HG03442 (cell line): ENCODE results near the gene SFTPA2.
"Not testable (repeated sequence)": the region's sequence is repeated elsewhere in the genome, so short reads cannot be mapped to it uniquely, and the experiment has no call there.

Experiments used
- ATAC-seq: cut with Tn5 transposase; IDR thresholded peaks from one replicate; pipeline ENCODE4 v1.9.1; 2021; ENCODE audit warnings: mild to moderate bottlenecking, moderate library complexity; ENCODE audit not compliant: unreplicated experiment

Gene SFTPA2

GRCh38 chr10:79560160-79560709 is at the start of gene SFTPA2:
TSS of gene SFTPA2 (minus strand) at chr10:79560407. CDS start at chr10:79559483, 924 bp downstream.
- no peak for ATAC-seq

GRCh38 chr10:79608505-79609375 is 48.5 kb upstream of the SFTPA2 start:
- no peak for ATAC-seq

GRCh38 chr10:79605308-79605707 is 45.1 kb upstream of the SFTPA2 start:
- no peak for ATAC-seq

DNA sequence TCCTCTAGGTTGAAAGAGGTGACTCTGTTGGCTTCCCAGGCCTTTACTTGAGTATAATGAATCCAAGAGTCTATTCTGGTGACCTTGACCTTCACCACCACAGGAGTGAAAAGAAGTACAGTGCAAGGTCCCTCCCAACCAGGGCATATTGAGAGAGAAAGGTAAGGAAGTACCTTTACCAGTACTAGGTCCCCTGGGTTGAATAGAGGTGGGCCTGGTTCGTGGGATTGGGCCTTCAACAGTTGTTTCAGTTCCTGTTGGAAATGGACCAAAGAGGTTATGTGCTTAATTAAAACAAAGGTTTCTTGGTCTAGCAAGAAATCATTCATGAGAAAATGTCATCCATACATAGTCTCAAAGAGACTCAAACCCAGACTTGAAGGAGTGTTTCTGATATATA is 44.1 kb upstream of the SFTPA2 start:
- no peak for ATAC-seq

- no peak for ATAC-seq
Observed at GRCh38 chr10:79602953-79603352, 42.7 kb upstream of the SFTPA2 start.

GRCh38 chr10:79601939-79602338 is 41.7 kb upstream of the SFTPA2 start:
- no peak for ATAC-seq

DNA sequence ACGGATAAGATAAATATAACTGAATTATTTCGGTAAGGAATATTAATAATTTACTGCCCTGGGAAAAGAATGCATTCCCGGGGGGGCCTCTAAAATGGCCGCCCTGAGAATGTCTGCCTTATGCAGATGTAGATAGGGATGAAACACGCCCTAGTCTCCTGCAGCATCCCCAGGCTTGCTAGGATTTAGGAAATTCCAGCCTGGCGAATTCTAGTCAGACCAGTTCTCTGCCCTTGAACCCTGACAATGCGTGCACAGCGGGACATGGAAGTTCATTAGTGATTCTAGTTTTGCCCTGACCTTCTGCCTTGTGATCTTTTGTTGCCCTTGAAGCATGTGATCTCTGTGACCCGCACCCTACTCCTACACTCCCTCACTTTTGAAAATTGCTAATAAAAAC is 39.4 kb upstream of the SFTPA2 start:
- ATAC-seq: not testable (repeated sequence)

- no peak for ATAC-seq
Observed at GRCh38 chr10:79595510-79595909, 35.3 kb upstream of the SFTPA2 start.

GRCh38 chr10:79594565-79594964 is 34.4 kb upstream of the SFTPA2 start:
- not testable (repeated sequence) for ATAC-seq

GRCh38 chr10:79593377-79593776 is 33.2 kb upstream of the SFTPA2 start:
- ATAC-seq: no peak

DNA sequence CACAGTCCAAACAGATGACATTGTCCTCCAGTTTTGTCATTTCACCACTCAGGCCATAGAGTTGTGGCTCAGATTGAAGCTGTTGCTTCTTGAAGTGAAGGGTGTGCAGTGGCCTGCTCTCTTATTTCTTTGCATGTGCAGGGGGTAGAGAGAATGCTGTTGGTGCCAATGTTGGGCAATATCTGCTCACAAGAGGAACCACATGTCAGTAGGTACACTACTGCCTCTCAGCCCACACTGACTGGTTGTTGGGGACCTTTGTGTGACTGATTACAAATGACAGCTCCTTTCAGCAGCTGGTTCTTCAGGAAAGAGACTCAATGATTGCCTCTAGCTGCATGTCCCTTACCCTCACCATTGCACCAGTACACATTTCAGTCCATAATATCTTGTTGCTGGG is 28.6 kb upstream of the SFTPA2 start:
- no peak for ATAC-seq

DNA sequence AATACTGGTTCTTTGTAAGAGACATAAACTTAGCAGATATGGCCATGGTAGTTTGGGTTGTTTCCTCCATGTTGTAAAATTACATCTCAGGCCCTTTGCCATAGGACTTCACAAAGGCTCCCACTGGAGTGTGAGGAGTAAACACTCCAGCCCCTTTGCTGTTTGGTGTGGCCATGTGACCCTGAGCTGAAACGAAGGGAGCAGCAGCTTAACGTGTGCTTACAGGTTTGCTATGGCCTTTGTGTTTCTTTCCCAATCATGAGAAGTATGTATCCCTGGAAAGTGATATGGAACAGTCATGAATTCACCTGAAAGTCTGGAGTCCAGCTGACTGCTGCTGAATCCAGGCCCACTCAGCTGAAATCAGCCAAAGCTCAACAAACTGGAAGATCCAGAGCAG is 26.7 kb upstream of the SFTPA2 start:
- ATAC-seq: no peak

GRCh38 chr10:79585870-79586527 is 25.8 kb upstream of the SFTPA2 start:
- no peak for ATAC-seq

- no peak for ATAC-seq
Observed at GRCh38 chr10:79583488-79584024, 23.3 kb upstream of the SFTPA2 start.

DNA sequence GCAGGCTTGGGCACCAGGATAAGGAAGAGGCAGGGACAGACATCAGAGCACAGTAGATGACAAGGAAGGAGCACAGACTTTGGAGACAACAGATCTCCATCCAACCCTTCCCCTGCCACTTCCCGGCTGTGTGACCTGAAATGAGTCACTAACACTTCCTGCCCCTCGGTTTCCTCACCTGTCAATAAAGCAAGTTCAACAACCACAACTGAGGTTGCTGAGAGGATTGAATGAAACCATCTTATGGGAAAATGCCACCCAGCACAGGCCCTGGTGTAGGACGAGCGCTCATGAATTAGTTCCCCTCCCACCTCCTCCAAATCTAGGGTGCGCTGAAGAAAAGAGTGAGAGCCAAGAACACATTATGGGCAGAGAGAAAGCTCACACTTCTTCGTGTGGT is 22.7 kb upstream of the SFTPA2 start:
- ATAC-seq: not testable (repeated sequence)

GRCh38 chr10:79582096-79582495 is 21.9 kb upstream of the SFTPA2 start:
- ATAC-seq: no peak

DNA sequence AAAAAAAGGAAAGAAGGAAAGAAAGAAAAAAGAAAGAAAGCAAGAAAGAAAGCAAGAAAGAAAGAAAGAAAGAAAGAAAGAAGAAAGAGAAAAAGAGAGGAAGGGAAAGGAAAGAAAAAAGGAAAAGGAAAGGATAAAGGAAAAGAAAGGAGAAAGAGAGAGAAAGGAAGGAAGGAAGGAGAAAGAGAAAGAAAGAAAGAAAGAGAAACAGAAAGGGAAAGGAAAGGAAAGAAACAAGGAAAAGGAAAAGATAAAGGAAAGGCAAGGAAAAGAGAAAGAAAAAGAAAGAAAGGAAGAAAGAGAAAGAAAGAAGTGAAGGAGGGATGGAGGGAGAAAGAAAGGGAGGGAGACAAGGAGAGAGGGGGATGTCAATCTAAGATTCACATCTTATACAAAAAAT is 20.8 kb upstream of the SFTPA2 start:
- ATAC-seq: no peak

DNA sequence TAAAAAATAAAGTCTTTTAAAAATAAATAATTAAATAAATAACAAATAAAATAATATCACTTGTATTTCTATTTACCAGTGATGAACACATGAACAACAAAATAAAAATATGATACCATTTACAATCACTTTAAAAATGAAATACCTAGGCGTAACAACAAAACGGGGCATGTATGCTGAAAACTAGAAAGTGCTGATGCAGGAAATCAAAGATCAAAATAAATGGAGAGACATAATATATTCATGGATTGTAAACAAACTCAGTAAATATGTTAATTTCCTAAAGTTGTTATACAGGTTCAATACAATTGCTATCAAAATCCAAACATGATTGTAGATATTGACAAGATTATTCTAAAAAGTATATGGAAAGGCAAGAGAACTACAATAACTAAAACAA is 19.2 kb upstream of the SFTPA2 start:
- ATAC-seq: no peak

DNA sequence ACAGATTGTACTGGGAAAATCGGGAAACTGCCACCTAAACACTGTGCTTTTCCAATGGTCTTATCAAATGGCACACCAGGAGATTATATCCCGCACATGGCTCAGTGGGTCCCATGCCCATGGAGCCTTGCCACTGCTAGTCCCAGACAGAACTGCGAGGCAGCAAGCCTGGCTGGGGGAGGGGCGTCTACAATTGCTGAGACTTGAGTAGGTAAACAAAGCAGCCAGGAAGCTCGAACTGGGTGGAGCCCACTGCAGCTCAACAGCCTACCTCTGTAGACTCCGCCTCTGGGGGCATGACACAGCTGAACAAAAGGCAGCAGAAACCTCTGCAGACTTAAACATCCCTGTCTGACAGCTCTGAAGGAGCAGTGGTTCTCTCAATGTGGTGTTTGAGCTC is 10.4 kb upstream of the SFTPA2 start:
- not testable (repeated sequence) for ATAC-seq

GRCh38 chr10:79563426-79563825 is 3.2 kb upstream of the SFTPA2 start:
- no peak for ATAC-seq

- ATAC-seq: peak; percentile 79
Observed at GRCh38 chr10:79562135-79562756, 2.0 kb upstream of the SFTPA2 start.
